K562 (cell line): Measurements from ENCODE around the gene AKAP13. TPM values are rescaled to one million over a fixed set of nuclear protein-coding genes. Genes with fewer than 3 reads are reported as not detected.

Experiments used
- CBFA2T2 ChIP-seq: fragments of 450-650 bp; conservative IDR thresholded peaks from 2 replicates; pipeline ENCODE4 v1.6.1; 2017; ENCODE audit warnings: mild to moderate bottlenecking
- MAFK ChIP-seq: IDR thresholded peaks from 2 replicates; pipeline ENCODE4 v1.6.1; 2011; ENCODE audit warnings: low read length, improper control_type of control experiment
- MCM3 ChIP-seq: fragments of 450-650 bp; IDR thresholded peaks from 2 replicates; pipeline ENCODE4 v1.6.1; 2016
- SLC30A9 ChIP-seq: fragments of 250-450 bp; sonication (Bioruptor Pico); IDR thresholded peaks from 2 replicates; pipeline ENCODE4 v1.8.0; 2022; ENCODE audit warnings: mild to moderate bottlenecking, moderate library complexity
- polyA plus RNA-seq, 8 experiments: library from polyadenylated mRNA; depleted of rRNA in 4 of 8; stranded (reverse) in 5 of 8; unstranded in 3 of 8; fragments of >200 nt; fragmentation: Nextera tagmentation in 2 of 8; fragmentation: Illumina TruSeq in 1 of 8; extraction: Ambion mirVana in 2 of 8; extraction: Trizol in 1 of 8; gene quantifications; 2 replicates each; pipeline versions ENCODE4 v1.2.1 to v1.2.3, GENCODE V29; 2011 to 2014; ENCODE audit warnings: inconsistent platforms in 1 of 8, missing spikeins in 1 of 8
- total RNA-seq, 7 experiments: library from RNA; depleted of rRNA in 6 of 7; stranded (reverse); fragments of >200 nt in 6 of 7; fragmentation: Illumina TruSeq in 2 of 7; extraction: Trizol in 2 of 7; gene quantifications; 2 replicates each; pipeline versions ENCODE4 v1.2.1 to v1.2.3, GENCODE V29; 2011 to 2021; ENCODE audit warnings: low replicate concordance in 1 of 7
- TF ChIP-seq, protein P1 (sequence below): fragments of 200-400 bp; formaldehyde crosslinking; IDR thresholded peaks from 2 replicates; pipeline ENCODE4 v1.6.1; 2017; ENCODE audit warnings: mild to moderate bottlenecking, low read depth, low read length, moderate library complexity
- TF ChIP-seq, protein P2 (sequence below): IDR thresholded peaks from 2 replicates; pipeline ENCODE4 v1.6.1; 2014; ENCODE audit warnings: antibody characterized with exemption
- TF ChIP-seq, protein P3 (sequence below), 2 experiments: fragments of 450-650 bp; IDR thresholded peaks; 2 replicates each; pipeline ENCODE4 v1.6.1; 2016; ENCODE audit warnings: mild to moderate bottlenecking in 2 of 2, borderline replicate concordance in 1 of 2, low read depth in 1 of 2, moderate library complexity in 1 of 2

Gene AKAP13
- total and polyA plus RNA-seq, 9 of the 15 experiments (the other 6 are each of a cell fraction or from before 2014, with no cell fraction given): 0.03 to 1.7 (median 0.42) TPM

DNA sequence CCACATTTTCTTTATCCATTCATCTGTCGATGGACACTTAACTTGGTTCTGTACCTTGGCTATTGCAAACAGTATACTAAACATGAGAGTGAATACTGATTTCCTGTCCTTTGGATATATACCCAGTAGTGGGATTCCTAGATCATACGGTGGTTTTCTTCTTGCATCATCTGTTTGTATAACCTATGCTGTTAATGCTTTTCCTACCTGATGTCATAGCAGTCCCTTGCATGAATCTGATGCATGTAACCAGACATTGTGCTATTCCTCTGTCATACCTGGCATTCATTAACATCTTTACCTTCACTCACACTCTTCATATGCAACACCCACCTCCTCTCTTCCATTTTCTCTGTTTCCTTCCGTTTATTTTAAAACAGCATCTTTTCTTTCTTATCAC lies 229.1 kb downstream of the AKAP13 start (continued):
- TF ChIP-seq, protein P1, sequence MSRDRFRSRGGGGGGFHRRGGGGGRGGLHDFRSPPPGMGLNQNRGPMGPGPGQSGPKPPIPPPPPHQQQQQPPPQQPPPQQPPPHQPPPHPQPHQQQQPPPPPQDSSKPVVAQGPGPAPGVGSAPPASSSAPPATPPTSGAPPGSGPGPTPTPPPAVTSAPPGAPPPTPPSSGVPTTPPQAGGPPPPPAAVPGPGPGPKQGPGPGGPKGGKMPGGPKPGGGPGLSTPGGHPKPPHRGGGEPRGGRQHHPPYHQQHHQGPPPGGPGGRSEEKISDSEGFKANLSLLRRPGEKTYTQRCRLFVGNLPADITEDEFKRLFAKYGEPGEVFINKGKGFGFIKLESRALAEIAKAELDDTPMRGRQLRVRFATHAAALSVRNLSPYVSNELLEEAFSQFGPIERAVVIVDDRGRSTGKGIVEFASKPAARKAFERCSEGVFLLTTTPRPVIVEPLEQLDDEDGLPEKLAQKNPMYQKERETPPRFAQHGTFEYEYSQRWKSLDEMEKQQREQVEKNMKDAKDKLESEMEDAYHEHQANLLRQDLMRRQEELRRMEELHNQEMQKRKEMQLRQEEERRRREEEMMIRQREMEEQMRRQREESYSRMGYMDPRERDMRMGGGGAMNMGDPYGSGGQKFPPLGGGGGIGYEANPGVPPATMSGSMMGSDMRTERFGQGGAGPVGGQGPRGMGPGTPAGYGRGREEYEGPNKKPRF: no peak
- no peak for TF ChIP-seq MCM3
- TF ChIP-seq MAFK: no peak
- TF ChIP-seq, protein P2, sequence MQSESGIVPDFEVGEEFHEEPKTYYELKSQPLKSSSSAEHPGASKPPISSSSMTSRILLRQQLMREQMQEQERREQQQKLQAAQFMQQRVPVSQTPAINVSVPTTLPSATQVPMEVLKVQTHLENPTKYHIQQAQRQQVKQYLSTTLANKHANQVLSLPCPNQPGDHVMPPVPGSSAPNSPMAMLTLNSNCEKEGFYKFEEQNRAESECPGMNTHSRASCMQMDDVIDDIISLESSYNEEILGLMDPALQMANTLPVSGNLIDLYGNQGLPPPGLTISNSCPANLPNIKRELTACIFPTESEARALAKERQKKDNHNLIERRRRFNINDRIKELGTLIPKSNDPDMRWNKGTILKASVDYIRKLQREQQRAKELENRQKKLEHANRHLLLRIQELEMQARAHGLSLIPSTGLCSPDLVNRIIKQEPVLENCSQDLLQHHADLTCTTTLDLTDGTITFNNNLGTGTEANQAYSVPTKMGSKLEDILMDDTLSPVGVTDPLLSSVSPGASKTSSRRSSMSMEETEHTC: no peak
- no peak for TF ChIP-seq SLC30A9 (CRISPR knock-in tag)
- TF ChIP-seq CBFA2T2: no peak
- TF ChIP-seq, protein P3, sequence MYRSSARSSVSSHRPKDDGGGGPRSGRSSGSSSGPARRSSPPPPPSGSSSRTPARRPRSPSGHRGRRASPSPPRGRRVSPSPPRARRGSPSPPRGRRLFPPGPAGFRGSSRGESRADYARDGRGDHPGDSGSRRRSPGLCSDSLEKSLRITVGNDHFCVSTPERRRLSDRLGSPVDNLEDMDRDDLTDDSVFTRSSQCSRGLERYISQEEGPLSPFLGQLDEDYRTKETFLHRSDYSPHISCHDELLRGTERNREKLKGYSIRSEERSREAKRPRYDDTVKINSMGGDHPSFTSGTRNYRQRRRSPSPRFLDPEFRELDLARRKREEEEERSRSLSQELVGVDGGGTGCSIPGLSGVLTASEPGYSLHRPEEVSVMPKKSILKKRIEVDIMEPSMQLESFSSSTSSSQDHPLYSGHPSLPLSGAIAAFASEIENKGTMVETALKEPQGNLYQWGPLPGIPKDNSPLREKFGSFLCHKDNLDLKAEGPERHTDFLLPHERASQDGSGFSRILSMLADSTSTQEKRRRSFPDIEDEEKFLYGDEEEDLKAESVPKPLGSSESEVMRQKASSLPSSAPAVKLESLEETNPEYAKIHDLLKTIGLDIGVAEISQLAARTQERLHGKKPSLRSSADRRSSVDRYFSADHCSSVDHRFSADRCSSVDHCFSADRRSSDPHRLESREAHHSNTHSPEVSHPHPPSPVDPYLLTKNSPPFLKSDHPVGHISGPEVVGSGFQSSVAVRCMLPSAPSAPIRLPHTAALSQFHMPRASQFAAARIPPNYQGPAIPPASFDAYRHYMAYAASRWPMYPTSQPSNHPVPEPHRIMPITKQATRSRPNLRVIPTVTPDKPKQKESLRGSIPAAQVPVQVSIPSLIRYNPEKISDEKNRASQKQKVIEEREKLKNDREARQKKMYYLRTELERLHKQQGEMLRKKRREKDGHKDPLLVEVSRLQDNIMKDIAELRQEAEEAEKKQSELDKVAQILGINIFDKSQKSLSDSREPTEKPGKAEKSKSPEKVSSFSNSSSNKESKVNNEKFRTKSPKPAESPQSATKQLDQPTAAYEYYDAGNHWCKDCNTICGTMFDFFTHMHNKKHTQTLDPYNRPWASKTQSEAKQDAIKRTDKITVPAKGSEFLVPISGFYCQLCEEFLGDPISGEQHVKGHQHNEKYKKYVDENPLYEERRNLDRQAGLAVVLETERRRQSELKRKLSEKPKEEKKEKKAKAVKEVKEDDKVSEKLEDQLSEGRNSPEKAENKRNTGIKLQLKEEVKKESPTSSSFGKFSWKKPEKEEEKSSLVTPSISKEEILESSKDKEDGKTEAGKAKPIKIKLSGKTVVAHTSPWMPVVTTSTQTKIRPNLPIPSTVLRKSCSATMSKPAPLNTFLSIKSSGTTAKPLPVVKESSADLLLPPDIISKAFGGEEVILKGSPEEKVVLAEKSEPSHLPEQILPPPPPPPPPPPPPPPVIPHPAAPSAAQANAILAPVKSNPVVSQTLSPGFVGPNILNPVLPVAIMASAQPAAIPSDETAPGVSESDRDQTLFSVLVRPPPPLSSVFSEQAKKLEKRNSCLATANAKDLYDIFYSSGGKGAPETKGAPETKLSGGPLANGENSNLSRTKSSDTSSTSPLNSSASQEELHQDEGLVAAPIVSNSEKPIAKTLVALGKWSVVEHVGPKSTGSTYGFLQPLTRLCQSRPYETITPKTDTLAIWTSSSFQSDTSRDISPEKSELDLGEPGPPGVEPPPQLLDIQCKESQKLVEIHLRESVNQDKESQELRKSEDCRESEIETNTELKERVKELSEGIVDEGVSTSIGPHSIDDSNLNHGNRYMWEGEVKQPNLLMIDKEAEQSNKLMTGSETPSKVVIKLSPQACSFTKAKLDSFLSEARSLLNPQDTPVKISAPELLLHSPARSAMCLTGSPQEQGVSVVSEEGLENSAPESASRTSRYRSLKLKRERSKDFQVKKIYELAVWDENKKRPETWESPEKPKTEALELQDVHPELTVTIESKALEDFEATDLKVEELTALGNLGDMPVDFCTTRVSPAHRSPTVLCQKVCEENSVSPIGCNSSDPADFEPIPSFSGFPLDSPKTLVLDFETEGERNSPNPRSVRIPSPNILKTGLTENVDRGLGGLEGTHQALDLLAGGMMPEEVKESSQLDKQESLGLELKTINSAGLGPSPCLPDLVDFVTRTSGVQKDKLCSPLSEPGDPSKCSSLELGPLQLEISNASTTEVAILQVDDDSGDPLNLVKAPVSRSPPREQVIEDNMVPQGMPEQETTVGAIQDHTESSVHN (IDR thresholded peaks at IDR 0.05; ENCODE audit: borderline replicate concordance in 1 of 2, low read depth in 1 of 2): no peak
- TF ChIP-seq, all 486 proteins: peak for 0
